Uterus (tissue), 2 donors: Measurements from ENCODE around the gene ADGRL2.

Experiments
- POLR2A ChIP-seq, 2 donors: fragments of 450-650 bp; IDR thresholded peaks; one replicate each; pipeline ENCODE4 v1.6.1; 2016; ENCODE audit warnings: antibody characterized with exemption in 2 of 2, mild to moderate bottlenecking in 1 of 2, moderate library complexity in 1 of 2
- TF ChIP-seq, protein P1 (sequence below), 4 experiments: fragments of 200-600 bp in 2 of 4; fragments of 450-650 bp in 2 of 4; sonication (generic) in 2 of 4; IDR thresholded peaks; one replicate each; pipeline ENCODE4 v1.5.1; 2016 to 2019; ENCODE audit warnings: antibody characterized with exemption in 4 of 4, mild to moderate bottlenecking in 2 of 4, moderate library complexity in 1 of 4

DNA sequence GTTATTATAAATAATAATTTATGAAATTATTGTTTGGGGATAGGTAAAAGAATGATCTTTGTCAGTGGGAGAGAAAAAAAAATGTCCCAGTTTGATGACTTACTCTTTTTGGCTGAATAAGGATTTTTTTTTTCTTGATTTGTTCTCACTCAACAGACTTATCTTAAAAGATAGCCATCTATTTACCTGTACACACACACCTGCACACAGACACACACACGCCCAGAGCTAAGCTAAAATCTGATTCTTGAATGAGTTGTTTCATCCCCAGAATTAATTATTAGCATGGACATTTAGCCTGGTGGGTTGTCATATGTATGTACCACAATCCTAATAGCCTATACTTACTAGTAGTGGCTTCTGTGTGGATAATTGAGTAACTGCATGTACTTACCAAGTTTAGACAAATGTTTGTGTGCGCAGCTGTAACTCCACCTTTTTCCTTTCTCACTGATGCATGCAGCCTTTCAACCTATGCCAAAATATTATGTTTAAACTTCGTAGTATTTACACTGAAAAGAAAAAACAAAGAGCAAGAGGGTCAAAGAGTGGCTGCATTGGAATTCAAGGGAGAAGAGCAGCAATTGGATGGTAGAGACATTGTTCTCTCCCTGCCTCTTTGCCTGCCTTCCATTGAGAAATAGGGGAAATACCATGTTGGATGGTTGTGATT is 174.3 kb downstream of the ADGRL2 start:
- TF ChIP-seq, protein P1, sequence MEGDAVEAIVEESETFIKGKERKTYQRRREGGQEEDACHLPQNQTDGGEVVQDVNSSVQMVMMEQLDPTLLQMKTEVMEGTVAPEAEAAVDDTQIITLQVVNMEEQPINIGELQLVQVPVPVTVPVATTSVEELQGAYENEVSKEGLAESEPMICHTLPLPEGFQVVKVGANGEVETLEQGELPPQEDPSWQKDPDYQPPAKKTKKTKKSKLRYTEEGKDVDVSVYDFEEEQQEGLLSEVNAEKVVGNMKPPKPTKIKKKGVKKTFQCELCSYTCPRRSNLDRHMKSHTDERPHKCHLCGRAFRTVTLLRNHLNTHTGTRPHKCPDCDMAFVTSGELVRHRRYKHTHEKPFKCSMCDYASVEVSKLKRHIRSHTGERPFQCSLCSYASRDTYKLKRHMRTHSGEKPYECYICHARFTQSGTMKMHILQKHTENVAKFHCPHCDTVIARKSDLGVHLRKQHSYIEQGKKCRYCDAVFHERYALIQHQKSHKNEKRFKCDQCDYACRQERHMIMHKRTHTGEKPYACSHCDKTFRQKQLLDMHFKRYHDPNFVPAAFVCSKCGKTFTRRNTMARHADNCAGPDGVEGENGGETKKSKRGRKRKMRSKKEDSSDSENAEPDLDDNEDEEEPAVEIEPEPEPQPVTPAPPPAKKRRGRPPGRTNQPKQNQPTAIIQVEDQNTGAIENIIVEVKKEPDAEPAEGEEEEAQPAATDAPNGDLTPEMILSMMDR (IDR thresholded peaks at IDR 0.05) = no peak
- TF ChIP-seq POLR2A (IDR thresholded peaks at IDR 0.05) = no peak
